Renal pelvis (tissue), 3 donors: ENCODE measurements around the gene WDR91. TPM values are rescaled to one million over a fixed set of nuclear protein-coding genes. Genes with fewer than 3 reads are reported as not detected.

Experiments used
- polyA plus RNA-seq, 3 donors: library from polyadenylated mRNA; unstranded; fragments of 120-200 nt; gene quantifications; one replicate each; pipeline ENCODE4 v1.2.1, GENCODE V29; 2013; ENCODE audit not compliant: insufficient read length in 3 of 3

WDR91 gene
- polyA plus RNA-seq, 3 donors = 49.5 to 74.6 (median 70.0) TPM

Other genes with a start within 250 kb of the WDR91 start
- gene AGBL3, start 225.0 kb downstream of the WDR91 start, polyA plus RNA-seq = 10 to 100 TPM in 2 of 3 donors, 1 to 10 TPM in 1; 7.3 to 14.1 (median 14.0) TPM
- gene TMEM140, start 63.5 kb downstream of the WDR91 start, polyA plus RNA-seq = 10 to 100 TPM; 29.2 to 37.2 (median 29.3) TPM
- 10 to 100 TPM; 58.5 to 78.8 (median 67.6) TPM for gene CYREN, start 40.8 kb downstream of the WDR91 start, polyA plus RNA-seq
- under 1 TPM; 0.17 to 0.53 (median 0.39) TPM for gene STRA8, start 22.3 kb upstream of the WDR91 start, polyA plus RNA-seq